Stomach (tissue), 4 donors: ENCODE data around the gene CST3.

Experiments used
- EP300 ChIP-seq: sonication (generic); formaldehyde crosslinking; IDR thresholded peaks from one replicate; pipeline ENCODE4 v1.6.1; 2017; ENCODE audit warnings: antibody characterized with exemption
- POLR2A ChIP-seq, 4 donors: fragments of 450-650 bp; IDR thresholded peaks; one replicate each; pipeline ENCODE4 v1.6.1; 2016; ENCODE audit warnings: antibody characterized with exemption in 4 of 4, control low read depth in 2 of 4, mild to moderate bottlenecking in 1 of 4, moderate library complexity in 1 of 4

DNA sequence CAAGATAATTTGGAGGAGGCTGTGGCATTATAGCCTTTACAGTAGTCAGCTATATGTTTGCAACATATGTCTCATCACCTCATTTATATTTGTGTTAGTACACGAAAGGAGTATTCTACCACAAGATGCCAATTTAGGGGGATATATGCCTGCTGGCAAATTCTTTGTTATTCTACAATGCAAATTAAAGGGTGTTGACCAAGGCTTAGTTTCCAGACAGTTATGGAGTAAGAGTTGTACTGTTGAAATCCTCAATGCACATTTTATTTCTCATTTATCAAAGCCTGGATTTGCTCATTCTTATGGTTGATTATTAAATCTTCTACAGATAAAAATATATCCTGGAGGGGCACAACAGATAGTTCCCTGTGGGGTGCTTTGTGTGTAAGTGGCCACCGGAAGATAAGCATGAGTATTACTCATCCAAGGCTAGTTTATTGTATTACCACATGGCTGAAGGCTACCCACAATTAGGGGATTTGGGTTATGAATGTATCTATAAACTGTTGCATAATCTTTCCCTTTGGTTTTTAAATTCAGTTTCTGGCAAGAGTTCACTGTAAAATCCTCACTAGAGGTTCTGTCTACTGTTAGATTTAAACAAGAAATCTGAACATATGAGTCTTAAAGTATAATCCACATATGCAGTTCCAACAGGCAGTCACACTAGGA lies 41.0 kb downstream of the CST3 start:
- TF ChIP-seq POLR2A (IDR thresholded peaks at IDR 0.05) (no peak), EP300 (no peak)
